ENCODE measurements around the gene ATP9B. TPM values are rescaled to one million over a fixed set of nuclear protein-coding genes. Genes with fewer than 3 reads are reported as not detected.

ATP9B gene
- total and polyA plus RNA-seq, 3 donors from 2014 or later = 32.4 to 113 (median 78.2) TPM

DNA sequence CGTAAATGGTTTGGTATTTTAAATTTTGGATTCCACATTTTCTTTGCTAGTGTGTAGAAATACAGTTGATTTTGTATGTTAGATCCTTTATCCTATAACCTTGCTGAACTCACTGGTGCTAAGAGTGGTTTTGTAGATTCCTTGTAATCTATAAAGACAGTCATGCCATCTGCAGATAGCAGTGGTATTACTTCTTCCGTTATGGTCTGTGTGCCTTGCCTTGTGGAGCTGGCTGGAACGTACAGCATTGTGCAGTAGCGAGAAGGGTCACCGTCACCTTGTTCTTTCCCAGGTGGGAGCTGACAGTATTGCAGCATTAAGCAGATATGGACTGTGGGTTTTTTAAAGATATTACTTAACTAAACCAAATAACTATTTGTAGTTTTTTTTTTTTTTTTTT, 33.7 kb downstream of the ATP9B start:
- H3K27ac ChIP-seq = no peak overlapping the region
- no peak for DNase-seq
- intact Hi-C loops (cut with DNase I; ENCODE audit: low total_unique reads) = no loop called here
- no peaks in the 10 kb centered on the region for H3K36me3 ChIP-seq (ENCODE audit: low read depth, missing control alignments)
- H3K27me3 ChIP-seq = no peaks in the 10 kb centered on the region
- H3K4me1 ChIP-seq = no peaks in the 10 kb centered on the region
- no peak overlapping the region for H3K4me3 ChIP-seq
- H3K9me3 ChIP-seq = no peaks in the 10 kb centered on the region
- no peak for TF ChIP-seq POLR2A (IDR thresholded peaks at IDR 0.05)
- TF ChIP-seq, protein P1, sequence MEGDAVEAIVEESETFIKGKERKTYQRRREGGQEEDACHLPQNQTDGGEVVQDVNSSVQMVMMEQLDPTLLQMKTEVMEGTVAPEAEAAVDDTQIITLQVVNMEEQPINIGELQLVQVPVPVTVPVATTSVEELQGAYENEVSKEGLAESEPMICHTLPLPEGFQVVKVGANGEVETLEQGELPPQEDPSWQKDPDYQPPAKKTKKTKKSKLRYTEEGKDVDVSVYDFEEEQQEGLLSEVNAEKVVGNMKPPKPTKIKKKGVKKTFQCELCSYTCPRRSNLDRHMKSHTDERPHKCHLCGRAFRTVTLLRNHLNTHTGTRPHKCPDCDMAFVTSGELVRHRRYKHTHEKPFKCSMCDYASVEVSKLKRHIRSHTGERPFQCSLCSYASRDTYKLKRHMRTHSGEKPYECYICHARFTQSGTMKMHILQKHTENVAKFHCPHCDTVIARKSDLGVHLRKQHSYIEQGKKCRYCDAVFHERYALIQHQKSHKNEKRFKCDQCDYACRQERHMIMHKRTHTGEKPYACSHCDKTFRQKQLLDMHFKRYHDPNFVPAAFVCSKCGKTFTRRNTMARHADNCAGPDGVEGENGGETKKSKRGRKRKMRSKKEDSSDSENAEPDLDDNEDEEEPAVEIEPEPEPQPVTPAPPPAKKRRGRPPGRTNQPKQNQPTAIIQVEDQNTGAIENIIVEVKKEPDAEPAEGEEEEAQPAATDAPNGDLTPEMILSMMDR (IDR thresholded peaks at IDR 0.05) = no peak
- WGBS, 2 donors = 94 to 97% methylated on average over 5 of the region's 5 CpGs

DNA sequence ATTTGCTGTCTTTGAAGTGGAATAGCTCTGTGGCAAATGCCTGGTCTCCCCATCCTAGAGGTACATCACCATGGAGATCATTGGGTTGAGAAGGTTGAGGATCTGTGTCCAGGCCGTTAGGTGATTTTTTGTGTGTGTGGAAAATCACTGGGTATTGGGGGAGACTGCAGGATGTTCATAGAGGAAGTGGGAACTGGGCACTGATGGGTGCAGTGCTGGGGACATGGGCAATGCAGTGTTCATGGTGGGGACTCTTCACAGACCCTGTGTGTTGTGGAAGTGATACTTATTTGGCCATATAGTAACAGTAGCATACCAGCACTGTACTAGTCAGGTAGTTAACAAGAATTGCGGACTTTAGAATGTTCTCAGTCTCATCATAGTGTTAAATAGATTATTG, 34.9 kb downstream of the ATP9B start:
- WGBS, 2 donors = 81 to 100% methylated on average over 2 of the region's 2 CpGs
- no peaks in the 10 kb centered on the region for H3K9me3 ChIP-seq
- no peaks in the 10 kb centered on the region for H3K36me3 ChIP-seq (ENCODE audit: low read depth, missing control alignments)
- no peak for TF ChIP-seq POLR2A (IDR thresholded peaks at IDR 0.05)
- TF ChIP-seq, protein P1 (IDR thresholded peaks at IDR 0.05) = no peak
- H3K4me3 ChIP-seq = no peak overlapping the region
- intact Hi-C loops (cut with DNase I; ENCODE audit: low total_unique reads) = no loop called here
- DNase-seq = no peak
- H3K27me3 ChIP-seq = no peaks in the 10 kb centered on the region
- no peaks in the 10 kb centered on the region for H3K4me1 ChIP-seq
- H3K27ac ChIP-seq = no peak overlapping the region

DNA sequence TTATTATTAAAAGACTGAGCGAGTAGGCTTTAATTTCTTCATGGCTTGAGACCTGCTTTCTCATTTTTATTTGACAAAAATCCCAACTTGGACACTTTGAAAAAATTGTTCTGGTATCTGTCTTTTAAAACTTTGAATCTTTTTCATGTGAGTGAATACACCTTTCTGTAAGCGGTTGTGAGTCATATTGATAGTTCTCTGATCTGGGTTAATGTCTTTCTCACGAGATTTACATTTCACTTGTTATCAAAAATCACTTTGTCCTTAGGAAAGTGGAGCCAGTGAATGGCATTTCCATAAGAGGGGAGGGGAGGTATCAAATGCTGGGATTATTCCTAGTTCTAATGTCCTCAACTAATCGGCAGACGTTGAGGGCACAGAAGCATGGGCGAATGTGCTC, 36.3 kb downstream of the ATP9B start:
- Histone ChIP-seq H3K27ac (no peak overlapping the region), H3K4me1 (no peaks in the 10 kb centered on the region), H3K27me3 (no peaks in the 10 kb centered on the region), H3K4me3 (no peak overlapping the region), H3K9me3 (no peaks in the 10 kb centered on the region), H3K36me3 (ENCODE audit: low read depth, missing control alignments) (no peaks in the 10 kb centered on the region)
- TF ChIP-seq POLR2A (IDR thresholded peaks at IDR 0.05) = no peak
- TF ChIP-seq, protein P1 (IDR thresholded peaks at IDR 0.05) = no peak
- 93 to 95% methylated on average over 6 of the region's 6 CpGs for WGBS, 2 donors
- no peak for DNase-seq
- intact Hi-C loops (cut with DNase I; ENCODE audit: low total_unique reads) = no loop called here

DNA sequence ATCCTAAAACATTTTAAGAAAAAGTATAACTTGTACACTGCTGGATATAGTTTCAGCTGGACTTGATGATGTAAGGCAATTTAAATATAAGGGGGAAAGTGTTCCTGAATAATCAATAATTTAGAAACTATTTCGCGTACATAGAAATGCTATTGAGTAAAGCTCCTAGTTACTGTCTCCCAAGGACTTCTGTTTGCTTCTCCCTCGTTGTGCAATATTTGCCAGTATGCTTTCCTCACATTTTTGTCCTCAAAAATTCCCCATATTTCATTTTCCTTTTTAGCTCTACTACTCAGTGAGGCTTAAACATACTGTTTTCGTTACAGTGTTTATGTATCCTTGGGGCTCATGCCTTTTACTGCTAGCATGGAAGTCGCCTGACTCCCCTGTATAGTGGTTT, 36.9 kb downstream of the ATP9B start:
- WGBS, 2 donors = 86 to 93% methylated on average over 5 of the region's 5 CpGs
- H3K4me3 ChIP-seq = no peak overlapping the region
- no peak for DNase-seq
- H3K4me1 ChIP-seq = no peaks in the 10 kb centered on the region
- TF ChIP-seq, protein P1 (IDR thresholded peaks at IDR 0.05) = no peak
- no peak for TF ChIP-seq POLR2A (IDR thresholded peaks at IDR 0.05)
- H3K27ac ChIP-seq = no peak overlapping the region
- no peaks in the 10 kb centered on the region for H3K27me3 ChIP-seq
- no peaks in the 10 kb centered on the region for H3K36me3 ChIP-seq (ENCODE audit: low read depth, missing control alignments)
- H3K9me3 ChIP-seq = no peaks in the 10 kb centered on the region
- intact Hi-C loops (cut with DNase I; ENCODE audit: low total_unique reads) = no loop called here

DNA sequence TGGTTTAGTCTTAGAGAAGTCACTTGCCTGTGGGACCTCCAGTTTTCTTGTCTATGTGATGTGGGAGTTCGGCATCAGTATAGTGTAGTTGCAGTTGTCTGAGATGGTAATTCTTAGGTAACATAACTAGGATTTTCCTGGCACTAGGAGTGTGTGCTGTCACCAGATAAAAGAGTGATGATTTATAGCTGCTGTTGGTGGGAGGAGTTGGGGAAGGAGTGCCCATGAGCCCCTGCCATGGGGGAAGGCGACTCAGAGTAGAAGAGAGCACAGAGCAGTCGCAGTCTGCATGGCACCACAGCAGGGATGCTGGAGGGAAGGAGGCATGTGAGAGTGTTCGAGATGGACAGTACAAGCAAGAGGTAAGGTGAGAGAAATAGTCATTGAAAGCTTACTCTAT, 38.7 kb downstream of the ATP9B start:
- H3K27ac ChIP-seq = no peak overlapping the region
- no peak overlapping the region for H3K4me3 ChIP-seq
- no peaks in the 10 kb centered on the region for H3K36me3 ChIP-seq (ENCODE audit: low read depth, missing control alignments)

More for the DNA sequence above, 38.7 kb downstream of the ATP9B start:
- no peak for TF ChIP-seq POLR2A (IDR thresholded peaks at IDR 0.05)
- TF ChIP-seq, protein P1 (IDR thresholded peaks at IDR 0.05) = no peak
- H3K9me3 ChIP-seq = no peaks in the 10 kb centered on the region
- H3K27me3 ChIP-seq = no peaks in the 10 kb centered on the region
- no peak for DNase-seq
- intact Hi-C loops (cut with DNase I; ENCODE audit: low total_unique reads) = no loop called here
- H3K4me1 ChIP-seq = no peaks in the 10 kb centered on the region
- WGBS, 2 donors = 85% methylated on average over 4 of the region's 4 CpGs
